Gastrocnemius medialis (tissue), 4 donors: ENCODE measurements around the gene SCN2B.

Experiments used
- POLR2A ChIP-seq, 2 donors: fragments of 450-650 bp; IDR thresholded peaks; one replicate each; pipeline ENCODE4 v1.6.1; 2017; ENCODE audit warnings: antibody characterized with exemption in 2 of 2, mild to moderate bottlenecking in 2 of 2, moderate library complexity in 2 of 2
- TF ChIP-seq, protein P1 (sequence below), 5 experiments: fragments of 450-650 bp in 3 of 5; fragments of 200-600 bp in 2 of 5; sonication (generic) in 2 of 5; IDR thresholded peaks in 4 of 5; conservative IDR thresholded peaks in 1 of 5; 1 replicate in 4 of 5; 2 replicates in 1 of 5; pipeline ENCODE4 v1.5.1; 2016 to 2019; ENCODE audit warnings: antibody characterized with exemption in 5 of 5, mild to moderate bottlenecking in 3 of 5, moderate library complexity in 3 of 5

GRCh38 chr11:118135051-118135795, 41.2 kb downstream of the SCN2B start:
- TF ChIP-seq, protein P1, sequence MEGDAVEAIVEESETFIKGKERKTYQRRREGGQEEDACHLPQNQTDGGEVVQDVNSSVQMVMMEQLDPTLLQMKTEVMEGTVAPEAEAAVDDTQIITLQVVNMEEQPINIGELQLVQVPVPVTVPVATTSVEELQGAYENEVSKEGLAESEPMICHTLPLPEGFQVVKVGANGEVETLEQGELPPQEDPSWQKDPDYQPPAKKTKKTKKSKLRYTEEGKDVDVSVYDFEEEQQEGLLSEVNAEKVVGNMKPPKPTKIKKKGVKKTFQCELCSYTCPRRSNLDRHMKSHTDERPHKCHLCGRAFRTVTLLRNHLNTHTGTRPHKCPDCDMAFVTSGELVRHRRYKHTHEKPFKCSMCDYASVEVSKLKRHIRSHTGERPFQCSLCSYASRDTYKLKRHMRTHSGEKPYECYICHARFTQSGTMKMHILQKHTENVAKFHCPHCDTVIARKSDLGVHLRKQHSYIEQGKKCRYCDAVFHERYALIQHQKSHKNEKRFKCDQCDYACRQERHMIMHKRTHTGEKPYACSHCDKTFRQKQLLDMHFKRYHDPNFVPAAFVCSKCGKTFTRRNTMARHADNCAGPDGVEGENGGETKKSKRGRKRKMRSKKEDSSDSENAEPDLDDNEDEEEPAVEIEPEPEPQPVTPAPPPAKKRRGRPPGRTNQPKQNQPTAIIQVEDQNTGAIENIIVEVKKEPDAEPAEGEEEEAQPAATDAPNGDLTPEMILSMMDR (IDR thresholded peaks at IDR 0.05 in 4 of 5, conservative IDR thresholded peaks at IDR 0.05 in 1 of 5) = no peak
- TF ChIP-seq POLR2A (IDR thresholded peaks at IDR 0.05) = no peak
